Lower leg skin (tissue), 3 donors: Measurements from ENCODE around the gene MPZL1.

Source experiments
- CTCF ChIP-seq, 3 donors: fragments of 450-650 bp; IDR thresholded peaks; one replicate each; pipeline ENCODE4 v1.5.1; 2016; ENCODE audit warnings: antibody characterized with exemption in 3 of 3, mild to moderate bottlenecking in 3 of 3, moderate library complexity in 2 of 3
- POLR2A ChIP-seq, 2 donors: fragments of 450-650 bp; IDR thresholded peaks; one replicate each; pipeline ENCODE4 v1.6.1; 2016 to 2017; ENCODE audit warnings: antibody characterized with exemption in 2 of 2, mild to moderate bottlenecking in 1 of 2, moderate library complexity in 1 of 2

GRCh38 chr1:167681024-167681423 lies 40.8 kb upstream of the MPZL1 start:
- TF ChIP-seq CTCF (IDR thresholded peaks at IDR 0.05) (no peak), POLR2A (IDR thresholded peaks at IDR 0.05) (no peak)
